Amygdala (tissue), 56 donors: ENCODE measurements around the gene KRTAP10-6.
"Not testable (repeated sequence)": the region's sequence is repeated elsewhere in the genome, so short reads cannot be mapped to it uniquely, and the experiment has no call there.

ENCODE experiments used
- DNase-seq, 56 donors: peaks; one replicate each; lab custom pipeline; 2025; lab: John Stamatoyannopoulos, UW

The KRTAP10-6 gene

DNA sequence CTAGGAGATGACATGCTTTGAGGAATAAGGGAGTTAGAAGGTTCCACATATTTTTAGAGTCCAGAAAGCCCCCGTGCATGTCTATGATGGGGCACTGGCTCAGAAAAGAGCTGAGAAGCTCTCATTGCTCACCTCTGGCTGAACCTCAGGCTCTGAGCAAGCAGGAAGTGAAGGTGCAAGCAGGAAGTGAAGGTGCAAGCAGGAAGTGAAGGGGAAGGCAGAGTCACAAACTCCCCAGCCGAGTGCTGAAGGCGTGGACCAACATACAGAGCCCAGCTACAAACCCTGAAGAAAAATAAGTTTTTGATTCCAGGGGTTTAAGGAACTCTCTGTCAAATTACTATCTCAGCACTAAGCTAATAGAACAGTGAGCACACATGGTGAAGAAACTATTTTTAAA lies 26.6 kb upstream of the KRTAP10-6 start:
- DNase-seq: no peak

DNA sequence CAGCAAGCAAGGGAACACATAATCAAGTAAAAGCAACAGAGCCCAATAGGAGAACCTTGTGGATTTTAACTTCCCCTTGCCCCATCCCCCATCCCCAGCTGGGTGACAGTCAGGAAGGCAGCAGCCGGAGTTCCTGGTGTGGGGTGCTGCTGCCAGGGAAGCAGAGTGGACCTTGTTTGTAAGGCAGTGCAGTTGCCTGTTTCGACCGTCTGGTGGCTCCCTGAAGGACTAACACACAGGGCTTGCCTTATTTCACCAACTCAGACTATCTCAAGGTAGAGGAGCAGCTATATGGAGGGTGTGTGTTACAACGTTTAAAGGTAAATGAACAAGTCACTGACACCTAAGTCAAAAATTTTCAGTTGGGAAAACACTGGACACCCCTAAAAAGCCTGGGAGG lies 26.2 kb upstream of the KRTAP10-6 start:
- DNase-seq: peak in 1 of 56 donors; percentile 8

DNA sequence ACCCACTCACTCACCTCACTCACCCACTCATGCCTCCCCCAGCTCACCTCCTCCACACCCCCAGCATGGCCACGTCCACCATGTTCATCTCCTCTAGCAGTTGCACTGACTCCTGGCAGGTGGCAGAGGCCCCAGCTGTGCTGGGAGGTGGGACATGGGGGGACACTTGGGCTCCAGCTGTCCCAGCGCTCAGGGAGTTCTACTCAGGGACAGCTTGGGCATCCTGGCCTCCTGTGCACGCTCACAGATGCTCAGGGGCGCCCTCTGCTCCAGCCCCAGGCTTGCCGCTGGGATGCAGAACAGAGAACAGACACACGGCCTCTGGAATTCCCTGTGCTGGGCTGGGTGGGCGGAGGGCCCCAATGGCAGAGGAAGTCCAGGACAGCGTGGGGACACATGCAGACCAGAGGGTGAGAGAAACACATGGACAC lies 24.8 kb upstream of the KRTAP10-6 start:
- DNase-seq: no peak

DNA sequence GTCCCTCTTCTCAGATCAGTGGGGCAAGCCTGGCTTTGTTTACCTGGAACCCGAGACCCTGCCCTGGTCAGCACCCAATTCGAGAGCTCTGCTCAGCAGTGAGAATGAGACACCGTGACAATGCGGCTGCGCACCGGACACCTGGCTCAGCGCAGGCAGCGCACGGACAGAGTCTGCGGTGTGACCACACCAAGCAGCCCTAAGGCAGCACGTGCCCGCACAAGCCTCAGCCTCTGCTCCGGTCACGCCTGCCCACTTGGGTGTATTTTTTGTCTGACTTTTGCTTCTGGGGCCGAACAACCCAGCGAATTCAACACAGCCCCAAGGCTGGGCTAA lies 24.3 kb upstream of the KRTAP10-6 start:
- no peak for DNase-seq

DNA sequence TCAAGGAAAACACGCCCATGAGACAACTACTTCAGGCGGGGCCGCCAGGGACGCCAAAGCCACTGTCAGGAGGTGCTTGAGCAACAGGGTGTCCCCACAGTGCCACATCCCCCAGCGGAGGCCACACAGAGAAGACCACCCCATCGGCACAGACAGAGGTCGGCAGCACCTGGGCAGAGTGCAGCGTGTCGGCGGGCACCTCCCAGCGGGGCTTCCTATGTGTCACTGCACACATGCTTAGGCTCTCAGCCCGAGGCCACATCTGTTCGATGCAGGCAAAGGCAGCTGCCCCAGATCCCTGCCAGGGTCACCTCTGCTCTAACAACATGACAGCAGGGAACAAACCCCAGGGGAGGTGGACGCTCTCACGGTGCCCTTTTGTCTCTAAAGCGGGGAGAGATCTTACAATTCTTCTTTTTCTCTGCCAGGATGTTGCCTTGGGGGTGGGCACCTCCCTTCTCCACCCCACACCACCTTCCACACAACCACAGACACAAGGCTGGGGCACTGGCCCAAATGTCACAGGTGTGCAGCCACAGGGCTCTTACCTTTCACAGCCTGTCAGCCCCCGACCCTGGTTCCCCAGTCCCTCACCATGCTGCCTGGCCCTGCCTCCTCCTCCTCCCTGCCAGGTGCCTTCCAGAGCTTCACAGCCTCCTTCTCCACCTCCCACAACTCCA lies 23.7 kb upstream of the KRTAP10-6 start:
- DNase-seq: no peak

DNA sequence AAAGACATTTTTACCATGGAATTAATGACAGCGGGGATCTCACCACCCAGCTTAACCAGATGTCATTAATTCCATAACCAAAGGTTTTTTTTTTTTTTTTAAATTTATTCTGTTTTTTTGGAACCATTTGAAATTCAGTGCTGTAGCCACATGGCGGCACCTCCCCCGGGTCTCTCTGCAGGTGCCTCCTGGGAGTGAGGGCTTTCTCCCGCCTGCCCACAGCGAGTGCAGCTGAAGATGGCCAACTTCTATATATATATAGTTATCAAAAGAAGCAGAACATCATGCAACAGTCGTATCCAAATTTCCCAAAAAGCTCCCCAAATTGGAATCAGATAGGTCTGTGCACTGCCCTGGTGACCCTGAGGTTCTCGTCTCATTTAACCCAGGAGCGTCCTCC lies 23.2 kb upstream of the KRTAP10-6 start:
- no peak for DNase-seq

DNA sequence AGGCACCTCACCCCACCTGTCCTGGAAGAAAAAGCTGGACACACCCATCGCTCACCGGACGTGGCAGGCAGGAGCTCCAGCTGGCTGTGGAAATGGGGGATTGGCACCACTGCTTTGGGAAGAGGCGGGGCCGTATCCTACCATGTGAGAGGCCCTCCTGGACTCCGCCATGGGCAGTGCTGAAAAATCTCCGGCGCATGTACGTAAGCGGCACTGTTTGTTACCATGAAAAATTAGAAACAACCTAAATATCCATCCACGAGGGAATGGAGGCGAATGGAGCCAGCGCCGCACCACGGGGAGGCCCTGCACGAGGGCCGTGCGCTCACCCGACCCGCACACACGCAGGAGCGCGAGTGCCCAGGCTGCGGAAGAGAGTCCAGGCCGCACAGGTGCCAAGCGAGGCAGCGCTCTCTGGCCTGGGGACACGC lies 22.7 kb upstream of the KRTAP10-6 start:
- no peak for DNase-seq

DNA sequence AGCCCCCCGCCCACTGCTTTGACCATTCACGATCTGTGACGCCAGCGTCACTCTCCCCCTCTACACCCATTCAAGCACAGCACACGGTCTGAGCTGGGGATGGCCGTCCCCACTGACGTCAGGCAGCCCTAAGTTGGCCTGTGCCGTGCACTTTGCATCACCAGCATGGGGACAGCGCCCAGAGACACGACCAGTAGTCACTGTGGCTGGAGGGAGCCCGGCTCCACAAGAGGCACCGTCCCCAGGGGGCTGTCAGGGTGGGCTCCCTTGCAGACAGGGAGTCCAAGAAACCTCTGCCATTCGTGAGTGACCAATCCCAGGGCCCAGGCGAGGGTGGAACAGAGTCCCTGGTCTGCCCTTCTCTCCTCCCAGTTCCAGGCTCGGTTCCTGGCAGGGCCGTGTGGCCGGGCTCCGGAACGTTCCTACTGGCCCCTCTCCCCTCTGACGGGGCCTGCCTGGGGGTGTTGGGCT lies 21.9 kb upstream of the KRTAP10-6 start:
- DNase-seq: no peak

DNA sequence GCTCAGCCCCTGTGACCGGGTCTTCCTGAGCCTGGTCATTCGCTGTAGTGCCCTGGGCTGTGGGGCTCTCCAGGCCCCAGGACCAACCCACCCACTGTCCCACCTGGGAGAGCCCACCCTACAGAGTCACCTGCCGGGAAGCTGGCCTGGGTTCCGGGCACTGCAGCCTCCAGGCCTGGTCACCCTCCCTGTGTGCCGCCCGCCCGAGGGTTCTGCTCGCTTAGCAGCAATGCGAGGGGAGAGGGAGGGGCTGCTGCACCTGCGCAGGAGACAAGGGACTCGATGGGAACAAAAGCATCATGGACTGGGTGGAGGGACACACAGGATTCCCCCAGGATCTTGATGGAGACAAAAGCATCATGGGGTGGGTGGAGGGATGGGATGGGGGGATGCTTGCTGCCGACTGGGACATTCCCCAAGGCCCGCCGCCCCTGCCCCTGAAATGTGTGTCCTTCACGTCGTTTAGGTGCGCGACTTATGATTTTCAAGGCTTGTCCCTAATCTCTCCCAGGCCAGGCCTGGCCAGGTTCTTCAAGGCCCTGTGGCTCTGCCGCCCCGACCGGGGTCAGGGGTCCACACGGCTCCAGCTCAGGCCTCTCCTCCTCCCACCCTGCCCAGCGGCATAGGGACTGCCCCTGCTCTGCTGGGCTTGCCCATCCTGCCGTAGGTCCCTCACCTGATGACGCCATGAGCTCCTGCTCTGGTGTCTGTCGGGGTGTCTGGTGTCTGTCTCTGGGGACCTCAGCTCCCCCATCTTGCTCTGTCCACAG lies 21.3 kb upstream of the KRTAP10-6 start:
- DNase-seq: no peak

DNA sequence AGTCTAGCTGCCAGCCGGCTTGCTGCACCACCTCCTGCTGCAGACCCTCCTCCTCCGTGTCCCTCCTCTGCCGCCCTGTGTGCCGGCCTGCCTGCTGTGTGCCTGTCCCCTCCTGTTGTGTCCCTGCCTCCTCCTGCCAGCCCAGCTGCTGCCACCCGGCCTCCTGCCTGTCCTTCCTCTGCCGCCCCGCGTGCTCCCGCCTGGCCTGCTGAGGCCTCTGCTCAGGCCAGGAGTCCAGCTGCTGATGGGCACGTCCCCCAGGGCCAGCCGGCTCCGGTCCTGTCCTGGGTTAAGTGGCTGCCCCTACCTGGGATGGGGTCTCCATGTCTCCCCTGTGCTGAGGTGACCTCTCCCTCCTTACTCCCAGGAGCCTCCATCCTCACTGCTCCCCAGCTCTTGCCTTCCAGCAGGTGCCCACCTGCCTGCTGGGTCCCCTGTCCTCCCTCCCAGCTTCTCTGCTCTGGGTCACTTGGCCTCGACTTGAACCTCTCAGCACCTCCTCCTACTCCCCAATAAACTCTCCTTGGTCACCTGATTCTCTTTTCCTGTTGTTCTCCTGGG lies 20.4 kb upstream of the KRTAP10-6 start:
- no peak for DNase-seq

DNA sequence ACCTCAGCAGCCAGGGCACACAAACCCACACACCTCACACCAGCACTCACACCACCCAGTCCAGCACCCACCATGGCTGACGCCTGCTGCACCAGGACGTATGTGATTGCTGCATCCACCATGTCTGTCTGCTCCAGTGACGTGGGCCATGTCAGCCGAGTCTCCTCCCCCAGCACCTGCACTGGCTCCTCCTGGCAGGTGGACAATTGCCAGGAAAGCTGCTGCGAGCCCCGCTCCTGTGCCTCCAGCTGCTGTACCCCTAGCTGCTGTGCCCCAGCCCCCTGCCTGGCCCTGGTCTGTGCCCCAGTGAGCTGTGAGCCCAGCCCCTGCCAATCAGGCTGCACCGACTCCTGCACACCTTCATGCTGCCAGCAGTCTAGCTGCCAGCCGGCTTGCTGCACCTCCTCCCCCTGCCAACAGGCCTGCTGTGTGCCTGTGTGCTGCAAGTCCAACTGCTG lies 19.8 kb upstream of the KRTAP10-6 start, which contains the start of gene KRTAP10-8:
Gene KRTAP10-8 (plus strand): TSS at position 51 of the 458 bp plus-strand sequence. CDS start 22 bp downstream, at position 73.
- no peak for DNase-seq

DNA sequence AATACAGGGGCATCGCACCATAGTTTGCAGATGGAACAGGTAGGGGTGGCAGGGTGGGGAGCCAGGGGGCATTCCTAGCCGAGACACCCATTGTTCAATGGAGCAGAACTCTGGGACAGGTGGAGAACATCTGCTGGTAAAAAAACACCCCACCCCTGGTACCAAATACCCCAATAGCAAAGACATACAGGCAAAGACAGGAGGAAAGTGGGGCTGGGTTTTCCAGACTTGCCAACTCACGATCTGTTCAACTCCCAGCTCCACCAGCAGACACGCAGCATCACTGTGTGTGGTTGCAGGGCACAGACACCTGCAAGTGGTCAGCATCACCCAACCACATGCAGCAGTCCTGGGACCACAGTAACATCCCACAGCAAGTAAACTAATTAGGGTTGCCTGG lies 19.2 kb upstream of the KRTAP10-6 start:
- no peak for DNase-seq

DNA sequence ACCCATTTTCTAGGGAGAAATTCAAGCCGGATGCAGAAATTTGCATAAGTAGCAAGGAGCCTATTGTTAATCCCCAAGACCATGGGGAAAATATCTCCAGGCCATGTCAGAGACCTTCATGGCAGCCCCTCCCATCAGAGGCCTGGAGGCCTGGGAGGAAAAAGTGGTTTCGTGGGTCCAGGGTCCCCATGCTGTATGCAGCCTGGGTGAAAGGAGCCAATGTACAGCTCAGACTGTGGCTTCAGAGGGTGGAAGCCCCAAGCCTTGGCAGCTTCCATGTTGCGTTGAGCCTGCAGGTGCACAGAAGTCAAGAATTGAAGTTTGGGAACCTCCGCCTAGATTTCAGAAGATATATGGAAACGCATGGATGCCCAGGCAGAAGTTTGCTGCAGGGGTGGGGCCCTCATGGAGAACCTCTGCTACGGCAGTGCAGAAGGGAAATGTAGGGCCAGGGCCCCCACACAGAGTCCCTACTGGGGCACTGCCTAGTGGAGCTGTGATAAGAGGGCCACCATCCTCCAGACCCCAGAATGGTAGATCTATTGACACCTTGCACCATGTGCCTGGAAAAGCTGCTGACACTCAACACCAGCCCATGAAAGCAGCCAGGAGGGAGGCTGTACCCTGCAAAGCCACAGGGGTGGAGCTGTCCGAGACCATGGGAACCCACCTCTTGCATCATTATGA lies 18.0 kb upstream of the KRTAP10-6 start:
- not testable (repeated sequence) for DNase-seq

DNA sequence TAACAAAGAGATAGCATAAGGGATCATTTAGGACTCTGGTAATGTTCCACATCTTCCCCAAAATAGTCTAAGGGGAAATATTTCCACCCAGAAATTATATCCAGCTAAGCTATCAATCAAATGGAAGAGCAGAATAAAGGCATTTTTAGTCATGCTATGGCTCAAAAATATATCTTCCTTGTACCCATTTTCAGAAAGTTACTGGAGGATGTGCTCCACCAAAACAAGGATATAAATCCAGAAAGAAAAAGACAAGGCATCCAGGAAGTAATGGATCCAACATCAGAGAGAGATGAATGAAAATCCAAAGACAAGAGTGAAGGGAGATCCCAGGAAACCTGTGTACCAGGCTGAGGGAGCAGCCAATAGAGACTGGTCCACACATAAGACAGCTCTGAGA lies 16.9 kb upstream of the KRTAP10-6 start:
- no peak for DNase-seq

DNA sequence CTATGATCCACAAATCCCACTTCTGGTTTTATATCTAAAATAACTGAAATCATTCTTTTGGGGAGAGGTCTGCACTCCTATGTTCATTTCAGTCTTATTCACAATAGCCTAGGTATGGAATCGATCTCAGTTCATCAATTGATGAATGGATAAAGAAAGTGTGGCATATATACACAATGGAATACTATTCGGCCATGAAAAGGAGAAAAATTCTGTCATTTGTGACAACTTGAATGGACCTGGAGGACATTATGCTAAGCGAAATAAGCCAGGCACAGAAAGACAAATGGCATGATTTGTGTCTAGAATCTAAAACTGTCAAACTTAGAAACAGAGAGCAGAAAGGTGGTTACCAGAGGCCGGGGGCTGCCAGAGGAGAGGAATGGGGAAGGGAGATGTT lies 14.2 kb upstream of the KRTAP10-6 start:
- DNase-seq: no peak

DNA sequence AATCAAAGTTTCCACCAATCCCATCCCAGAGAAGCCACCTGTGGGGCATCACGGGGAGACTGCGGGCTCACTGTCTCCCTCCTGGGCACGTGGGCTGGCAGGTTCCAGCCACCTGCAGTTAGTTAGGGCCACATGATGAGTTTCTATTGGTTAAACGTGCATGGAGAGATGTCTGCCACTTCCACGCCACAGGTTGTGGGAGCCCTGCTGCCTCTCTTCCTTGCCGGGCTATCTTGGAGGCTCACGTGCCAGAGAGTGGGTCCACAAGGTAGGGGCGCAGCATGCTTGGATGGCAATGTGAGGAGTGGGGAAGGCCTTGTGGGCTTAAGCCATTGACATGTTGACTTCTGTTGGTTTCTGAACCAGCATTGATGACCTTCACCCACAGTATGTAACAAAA lies 11.6 kb upstream of the KRTAP10-6 start:
- no peak for DNase-seq

DNA sequence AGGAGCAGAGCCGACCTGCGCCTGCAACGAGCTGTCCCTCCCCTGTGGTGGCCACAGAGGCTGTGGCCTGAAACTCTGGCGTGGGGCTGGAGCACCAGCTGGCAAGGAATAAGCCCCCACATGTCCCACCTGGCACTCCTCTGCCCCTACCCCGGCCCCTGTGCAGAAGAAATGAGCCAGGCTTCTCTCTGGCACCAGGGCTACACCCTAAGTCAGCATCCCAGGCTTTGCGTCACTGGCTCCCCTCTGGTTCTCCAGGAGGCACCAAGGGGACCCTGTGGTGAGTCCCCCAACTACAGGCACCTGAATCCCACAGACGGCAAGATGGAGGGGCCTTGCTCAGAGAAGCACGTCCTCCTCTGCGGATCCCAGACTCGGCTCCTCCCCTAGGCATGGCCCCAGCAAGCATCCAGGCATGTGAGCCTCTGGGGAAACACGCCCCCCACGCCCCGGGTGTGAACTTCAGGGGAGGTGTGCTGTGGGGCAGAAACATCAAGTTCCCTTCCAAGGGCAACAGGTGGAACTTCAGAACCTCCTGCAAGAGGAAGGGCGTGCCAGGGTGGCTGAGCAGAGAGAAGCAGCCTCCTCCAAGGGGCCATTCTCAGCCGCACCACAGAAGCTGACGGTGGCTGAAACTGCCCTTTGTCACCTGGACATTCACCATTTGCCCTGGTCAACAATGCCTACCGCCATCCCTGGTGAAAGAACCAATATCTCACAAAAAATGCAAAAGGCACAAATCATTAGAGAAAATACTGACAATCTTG lies 11.0 kb upstream of the KRTAP10-6 start:
- DNase-seq: no peak

DNA sequence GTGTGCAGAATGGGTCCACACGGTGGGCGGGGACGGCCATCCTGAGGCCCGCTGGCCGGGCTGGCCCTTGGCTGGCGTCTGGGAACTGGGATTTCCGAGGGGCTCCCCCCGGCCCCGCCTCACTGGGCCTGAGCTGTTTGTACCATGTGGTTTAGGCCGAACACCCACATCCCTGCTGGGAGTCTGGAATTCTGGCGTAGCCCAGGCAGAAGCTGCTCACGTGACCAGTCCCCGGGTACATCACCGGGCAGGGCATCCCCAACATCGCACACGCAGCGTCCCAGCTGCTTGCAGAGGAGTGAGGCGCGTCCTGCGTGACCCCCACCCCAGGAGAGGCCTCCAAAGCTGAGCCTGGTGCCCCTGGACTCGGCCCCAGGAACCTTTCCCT lies 10.2 kb upstream of the KRTAP10-6 start:
- no peak for DNase-seq

DNA sequence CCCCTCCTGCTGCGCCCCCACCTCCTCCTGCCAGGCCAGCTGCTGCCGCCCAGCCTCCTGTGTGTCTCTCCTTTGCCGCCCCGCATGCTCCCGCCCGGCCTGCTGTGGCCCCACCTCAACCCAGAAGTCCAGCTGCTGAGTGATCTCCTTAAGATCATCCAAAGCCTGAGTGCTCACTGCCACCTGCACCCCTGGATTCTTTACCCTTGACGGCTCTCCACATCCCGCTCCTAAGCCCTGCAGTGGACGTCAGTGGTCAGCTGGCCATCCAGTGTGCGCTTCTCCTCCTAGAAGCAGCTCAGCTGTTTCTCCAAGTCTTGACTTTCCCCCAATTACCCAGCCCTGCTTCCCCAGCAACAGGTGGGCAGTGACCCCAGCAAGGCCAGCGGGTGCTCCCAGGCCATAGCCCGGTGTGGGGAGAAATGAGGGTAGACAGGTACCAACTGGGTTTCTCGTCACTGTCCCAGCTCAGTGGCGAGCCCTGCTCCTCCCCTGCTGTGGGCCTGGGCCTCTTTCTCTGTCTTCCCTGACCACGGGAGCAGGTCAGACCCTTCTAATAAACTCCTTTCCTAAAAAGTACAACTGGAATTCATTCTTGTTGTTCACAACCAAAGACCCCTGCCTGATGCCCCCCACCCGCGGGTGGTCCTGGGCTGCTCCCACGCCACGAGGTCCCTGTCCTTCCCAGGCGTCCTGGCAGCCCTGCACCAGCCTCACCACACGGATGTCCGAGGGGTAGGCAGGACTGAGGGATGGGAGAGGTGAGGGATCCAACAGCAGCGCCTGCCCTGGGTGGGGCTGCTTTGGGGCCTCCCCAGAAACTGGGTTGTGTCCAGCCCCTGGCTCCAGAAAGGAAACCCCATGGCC lies 9.5 kb upstream of the KRTAP10-6 start:
- DNase-seq: no peak
